Fibroblast of mammary gland (primary cell): Measurements from ENCODE around the gene C1orf105.
A peak's percentile ranks its signal among the peaks of the same experiment; 100 is the strongest.

Experiments used
- DNase-seq: peaks from one replicate; pipeline ENCODE4 v3.0.0-alpha.2; 2010; ENCODE audit warnings: low read depth
- H3K4me3 ChIP-seq: 2 replicates; pipeline ENCODE4 v1.5.1; 2011; ENCODE audit warnings: low read depth, mild to moderate bottlenecking, low read length, moderate library complexity; ENCODE audit not compliant: control insufficient read depth
- TF ChIP-seq, protein P1 (sequence below): conservative IDR thresholded peaks from 2 replicates; pipeline ENCODE4 v1.5.1; 2011; ENCODE audit warnings: low read depth, low read length, inconsistent platforms; ENCODE audit not compliant: control insufficient read depth, insufficient read depth

The C1orf105 gene

DNA sequence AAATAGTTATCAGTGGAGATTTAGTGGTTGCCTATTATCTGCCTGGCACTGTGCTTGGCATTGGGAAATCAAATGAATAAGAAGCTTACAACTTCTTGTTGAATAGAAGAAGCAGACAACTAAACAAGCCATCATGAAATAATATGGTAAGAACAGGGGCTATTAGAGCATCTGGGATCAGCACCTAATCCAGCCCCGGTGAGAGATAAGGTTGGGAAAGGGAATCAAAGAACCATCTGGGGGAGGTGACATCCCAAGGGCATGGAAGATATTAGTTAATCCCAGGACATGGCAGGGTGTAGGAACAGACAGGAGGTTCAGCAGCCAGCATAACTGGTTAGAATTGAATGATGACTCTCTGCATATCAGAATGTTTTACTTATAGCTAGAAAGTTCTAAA lies 76.2 kb downstream of the C1orf105 start:
- no peak for DNase-seq
- H3K4me3 ChIP-seq: no peak overlapping the region
- TF ChIP-seq, protein P1, sequence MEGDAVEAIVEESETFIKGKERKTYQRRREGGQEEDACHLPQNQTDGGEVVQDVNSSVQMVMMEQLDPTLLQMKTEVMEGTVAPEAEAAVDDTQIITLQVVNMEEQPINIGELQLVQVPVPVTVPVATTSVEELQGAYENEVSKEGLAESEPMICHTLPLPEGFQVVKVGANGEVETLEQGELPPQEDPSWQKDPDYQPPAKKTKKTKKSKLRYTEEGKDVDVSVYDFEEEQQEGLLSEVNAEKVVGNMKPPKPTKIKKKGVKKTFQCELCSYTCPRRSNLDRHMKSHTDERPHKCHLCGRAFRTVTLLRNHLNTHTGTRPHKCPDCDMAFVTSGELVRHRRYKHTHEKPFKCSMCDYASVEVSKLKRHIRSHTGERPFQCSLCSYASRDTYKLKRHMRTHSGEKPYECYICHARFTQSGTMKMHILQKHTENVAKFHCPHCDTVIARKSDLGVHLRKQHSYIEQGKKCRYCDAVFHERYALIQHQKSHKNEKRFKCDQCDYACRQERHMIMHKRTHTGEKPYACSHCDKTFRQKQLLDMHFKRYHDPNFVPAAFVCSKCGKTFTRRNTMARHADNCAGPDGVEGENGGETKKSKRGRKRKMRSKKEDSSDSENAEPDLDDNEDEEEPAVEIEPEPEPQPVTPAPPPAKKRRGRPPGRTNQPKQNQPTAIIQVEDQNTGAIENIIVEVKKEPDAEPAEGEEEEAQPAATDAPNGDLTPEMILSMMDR: no peak

DNA sequence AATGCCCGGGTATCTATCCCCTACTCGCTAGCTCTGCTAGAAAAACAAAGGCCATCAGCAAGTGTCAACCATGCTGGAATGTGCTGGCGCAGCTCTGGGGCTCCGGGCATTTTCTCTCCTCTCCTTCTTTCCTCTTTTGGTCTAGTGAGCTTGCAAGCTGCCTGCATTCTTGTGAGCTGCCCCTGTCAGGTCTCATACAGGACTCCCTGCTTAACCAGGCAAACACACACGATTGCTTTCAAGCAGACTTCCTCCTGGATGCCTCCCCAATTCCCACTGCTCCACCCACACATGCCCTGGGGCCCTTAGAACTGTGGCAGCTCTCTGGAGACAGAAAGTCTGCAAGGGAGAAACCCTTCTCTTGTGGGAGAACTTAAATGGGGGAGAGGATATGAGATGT lies 76.7 kb downstream of the C1orf105 start:
- TF ChIP-seq, protein P1: no peak
- no peak overlapping the region for H3K4me3 ChIP-seq
- DNase-seq: no peak

DNA sequence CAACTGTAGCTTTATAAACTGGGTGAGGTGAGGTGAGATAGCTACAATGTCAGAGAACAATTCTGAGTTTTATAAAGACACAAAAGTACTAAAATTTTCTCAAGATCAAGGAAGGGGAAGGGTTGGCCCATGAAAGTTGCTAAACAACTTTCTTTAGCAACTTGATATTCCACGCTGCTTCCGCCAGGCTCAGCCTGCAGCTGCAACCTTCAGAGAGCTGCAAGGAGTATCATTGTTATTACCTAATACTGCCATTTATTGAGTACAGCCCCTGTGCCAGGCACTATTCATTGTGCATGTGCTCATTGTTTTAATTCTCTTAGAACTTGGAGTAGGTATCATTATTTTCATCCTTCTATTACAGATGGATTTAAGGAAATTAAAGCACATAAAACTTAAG lies 78.4 kb downstream of the C1orf105 start:
- DNase-seq: no peak
- TF ChIP-seq, protein P1: no peak
- no peak overlapping the region for H3K4me3 ChIP-seq

DNA sequence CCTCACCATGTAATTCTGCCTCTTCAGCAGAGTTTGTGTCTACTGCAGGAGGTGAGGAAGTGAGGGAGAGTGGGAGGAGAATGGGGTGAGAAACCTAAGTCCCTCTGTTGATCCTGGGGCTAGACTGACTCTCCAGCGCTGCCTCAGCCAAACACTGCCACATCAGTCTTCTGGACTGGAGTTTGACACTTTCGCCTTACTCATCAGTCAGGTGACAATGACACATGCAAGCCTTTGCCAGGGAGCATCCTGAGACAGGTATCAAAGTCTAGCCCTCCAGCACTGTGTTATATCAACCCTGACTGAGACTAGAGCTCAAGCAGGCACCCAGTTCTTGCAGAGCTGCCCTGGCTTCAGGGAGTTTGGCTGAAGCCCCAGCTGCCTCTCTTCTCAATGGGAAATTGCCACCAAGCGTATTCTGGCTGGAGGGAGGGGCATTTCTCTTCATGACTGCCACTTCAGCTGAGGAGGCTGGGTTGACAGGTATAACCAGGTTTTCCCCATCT lies 79.2 kb downstream of the C1orf105 start:
- TF ChIP-seq, protein P1: no peak
- no peak overlapping the region for H3K4me3 ChIP-seq
- peak; percentile 12 for DNase-seq

DNA sequence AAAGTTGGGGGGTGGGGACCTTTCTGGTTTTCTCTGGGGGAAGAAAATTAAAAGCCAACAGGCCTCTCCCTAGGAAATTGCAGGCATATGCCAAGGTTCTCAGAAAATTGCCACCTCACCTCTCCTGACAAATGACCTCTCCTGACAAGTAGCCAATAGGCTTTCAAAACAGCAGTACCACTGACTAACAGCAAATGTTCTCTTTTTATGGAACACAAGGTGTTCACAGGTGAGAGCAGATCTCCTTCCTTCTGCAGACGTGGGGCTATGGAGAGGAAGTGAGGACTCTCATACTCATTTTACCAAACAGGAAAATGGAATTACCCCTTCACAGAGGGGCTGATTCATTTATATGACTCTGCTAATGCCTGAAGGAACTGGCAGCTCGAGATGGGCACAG lies 79.7 kb downstream of the C1orf105 start:
- DNase-seq: no peak
- H3K4me3 ChIP-seq: no peak overlapping the region
- TF ChIP-seq, protein P1: no peak

DNA sequence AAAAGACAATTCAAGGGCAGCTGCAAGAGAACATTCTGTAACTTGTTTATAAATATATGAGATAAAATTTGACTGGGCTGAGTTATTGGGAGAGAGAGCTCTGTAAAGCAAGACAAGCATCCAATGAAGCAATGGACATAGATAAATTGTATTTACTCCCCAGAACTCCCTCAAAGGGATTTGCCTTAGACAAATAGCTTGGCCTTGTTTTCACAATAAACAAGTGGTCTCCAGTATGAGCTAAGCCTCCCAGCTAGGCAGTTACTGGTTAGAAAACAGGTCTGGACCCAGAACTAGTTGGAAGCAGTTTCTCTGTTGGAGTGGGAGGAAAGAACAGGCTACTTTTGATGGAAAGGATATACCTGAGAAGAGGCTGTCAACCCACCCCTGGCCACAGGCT lies 87.3 kb downstream of the C1orf105 start:
- DNase-seq: no peak
- TF ChIP-seq, protein P1: no peak
- no peak overlapping the region for H3K4me3 ChIP-seq

DNA sequence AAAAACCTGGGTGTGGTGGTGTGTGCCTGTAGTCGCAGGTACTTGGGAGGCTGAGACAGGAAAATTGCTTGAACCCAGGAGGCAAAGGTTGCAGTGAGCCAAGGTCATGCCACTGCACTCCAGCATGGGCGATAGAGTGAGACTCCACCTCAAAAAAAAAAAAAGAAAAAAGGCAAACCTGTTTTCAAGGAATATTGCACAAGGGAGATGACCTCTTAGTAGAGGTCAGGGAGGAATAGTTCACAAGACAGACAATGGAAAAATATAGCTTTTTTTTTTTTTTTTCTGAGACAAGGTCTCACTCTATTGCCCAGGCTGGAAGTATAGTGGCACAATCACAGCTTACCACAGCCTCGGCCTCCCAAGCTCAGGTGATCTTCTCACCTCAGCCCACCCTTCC lies 90.0 kb downstream of the C1orf105 start:
- no peak for DNase-seq

More for the DNA sequence above, 90.0 kb downstream of the C1orf105 start:
- TF ChIP-seq, protein P1: no peak
- H3K4me3 ChIP-seq: no peak overlapping the region
